Trophoblast cell (in vitro differentiated cells and primary cell): ENCODE measurements around the gene RAB17.

Experiments
- DNase-seq, 2 donors: peaks; one replicate each; pipeline ENCODE4 v3.0.0-alpha.2; 2016
- H2AFZ ChIP-seq: 2 replicates; pipeline ENCODE4 v1.6.1; 2013; ENCODE audit warnings: low read length, moderate library complexity, mild to moderate bottlenecking; ENCODE audit not compliant: insufficient read depth, poor library complexity
- H2AK5ac ChIP-seq: 2 replicates; pipeline ENCODE4 v1.6.1; 2013; ENCODE audit warnings: mild to moderate bottlenecking, low read length
- H2BK120ac ChIP-seq: 2 replicates; pipeline ENCODE4 v1.6.1; 2013; ENCODE audit warnings: low read length, mild to moderate bottlenecking, moderate library complexity; ENCODE audit not compliant: insufficient read depth, poor library complexity
- H2BK12ac ChIP-seq: 2 replicates; pipeline ENCODE4 v1.6.1; 2013; ENCODE audit warnings: mild to moderate bottlenecking, low read length, moderate library complexity
- H2BK5ac ChIP-seq: 2 replicates; pipeline ENCODE4 v1.6.1; 2013; ENCODE audit warnings: low read length, low read depth, moderate library complexity, mild to moderate bottlenecking; ENCODE audit not compliant: poor library complexity
- H3K14ac ChIP-seq: 2 replicates; pipeline ENCODE4 v1.6.1; 2013; ENCODE audit warnings: mild to moderate bottlenecking, low read length
- H3K18ac ChIP-seq: 2 replicates; pipeline ENCODE4 v1.6.1; 2013; ENCODE audit warnings: mild to moderate bottlenecking, low read length
- H3K23ac ChIP-seq: 2 replicates; pipeline ENCODE4 v1.6.1; 2013; ENCODE audit warnings: low read length
- H3K27ac ChIP-seq: 2 replicates; pipeline ENCODE4 v1.5.1; 2013; ENCODE audit warnings: low read depth, mild to moderate bottlenecking, inconsistent platforms, low read length, moderate library complexity
- H3K27me3 ChIP-seq: 2 replicates; pipeline ENCODE4 v1.6.1; 2013; ENCODE audit warnings: inconsistent platforms, mild to moderate bottlenecking, low read length, moderate library complexity; ENCODE audit not compliant: insufficient read depth
- H3K36me3 ChIP-seq, 2 experiments: 1 replicate in 1 of 2; 2 replicates in 1 of 2; pipeline ENCODE4 v1.6.1; 2013; ENCODE audit warnings: low read length in 2 of 2, mild to moderate bottlenecking in 2 of 2, moderate library complexity in 1 of 2; ENCODE audit not compliant: insufficient read depth in 2 of 2, control insufficient read depth in 1 of 2
- H3K4ac ChIP-seq: 2 replicates; pipeline ENCODE4 v1.6.1; 2013; ENCODE audit warnings: low read depth, mild to moderate bottlenecking, low read length, moderate library complexity
- H3K4me1 ChIP-seq, 2 experiments: 1 replicate in 1 of 2; 2 replicates in 1 of 2; pipeline ENCODE4 v1.6.1; 2013; ENCODE audit warnings: low read length in 2 of 2, mild to moderate bottlenecking in 2 of 2, moderate library complexity in 1 of 2; ENCODE audit not compliant: insufficient read depth in 2 of 2, control insufficient read depth in 1 of 2
- H3K4me2 ChIP-seq: 2 replicates; pipeline ENCODE4 v1.6.1; 2013; ENCODE audit warnings: inconsistent platforms, mild to moderate bottlenecking, low read length, moderate library complexity
- H3K4me3 ChIP-seq: 2 replicates; pipeline ENCODE4 v1.5.1; 2013; ENCODE audit warnings: mild to moderate bottlenecking, low read depth, low read length, inconsistent platforms
- H3K79me1 ChIP-seq: one replicate; pipeline ENCODE4 v1.6.1; 2013; ENCODE audit warnings: low read length
- H3K79me2 ChIP-seq: 2 replicates; pipeline ENCODE4 v1.6.1; 2013; ENCODE audit warnings: low read length, mild to moderate bottlenecking; ENCODE audit not compliant: control insufficient read depth, insufficient read depth, poor library complexity
- H3K9ac ChIP-seq: 2 replicates; pipeline ENCODE4 v1.6.1; 2013; ENCODE audit warnings: mild to moderate bottlenecking, low read length
- H3K9me3 ChIP-seq: 2 replicates; pipeline ENCODE4 v1.6.1; 2013; ENCODE audit warnings: low read depth, mild to moderate bottlenecking, control low read depth, inconsistent platforms, low read length; ENCODE audit not compliant: insufficient read depth
- H4K12ac ChIP-seq: 2 replicates; pipeline ENCODE4 v1.6.1; 2013; ENCODE audit warnings: low read depth, mild to moderate bottlenecking, low read length, moderate library complexity
- H4K8ac ChIP-seq: 2 replicates; pipeline ENCODE4 v1.6.1; 2013; ENCODE audit warnings: low read depth, mild to moderate bottlenecking, low read length, moderate library complexity
- H4K91ac ChIP-seq: one replicate; pipeline ENCODE4 v1.6.1; 2013; ENCODE audit warnings: low read depth, mild to moderate bottlenecking, low read length, moderate library complexity
- WGBS: extraction: QIAGEN DNeasy Blood & Tissue Kit; methylation state at CpG from one replicate; pipeline ENCODE4 v1.1.7; 2013; ENCODE audit warnings: missing lambda C conversion rate; ENCODE audit not compliant: insufficient read length, insufficient coverage; ENCODE audit errors: extremely low coverage; 5-methylcytosine and 5-hydroxymethylcytosine counted together

RAB17 gene

GRCh38 chr2:237563816-237564215, 26.7 kb downstream of the RAB17 start:
- DNase-seq: no peak
- Histone ChIP-seq H2AFZ (no peak overlapping the region), H3K9ac (no peak overlapping the region), H3K4me2 (no peak overlapping the region), H3K27me3 (no peaks in the 10 kb centered on the region), H3K9me3 (peaks cover 5% of the 10 kb centered on the region), H4K91ac (no peak overlapping the region), H2BK120ac (no peak overlapping the region), H2BK5ac (no peak overlapping the region), H3K23ac (no peak overlapping the region), H3K79me2 (no peaks in the 10 kb centered on the region), H2AK5ac (no peak overlapping the region), H3K27ac (no peak overlapping the region), H3K36me3 (no peaks in the 10 kb centered on the region), H3K4me1 (no peaks in the 10 kb centered on the region), H3K4me3 (no peak overlapping the region), H3K18ac (no peak overlapping the region), H3K14ac (no peak overlapping the region), H2BK12ac (no peak overlapping the region), H4K12ac (no peak overlapping the region), H3K4ac (no peak overlapping the region), H4K8ac (no peak overlapping the region), H3K79me1 (no peaks in the 10 kb centered on the region)
- WGBS: no CpG with 5 or more reads among the region's 14 CpGs

- Histone ChIP-seq H3K4me3 (no peak overlapping the region), H2BK5ac (no peak overlapping the region), H2AK5ac (no peak overlapping the region), H3K4ac (no peak overlapping the region), H3K36me3 (no peaks in the 10 kb centered on the region), H3K14ac (no peak overlapping the region), H3K9me3 (peaks cover 3% of the 10 kb centered on the region), H3K4me2 (no peak overlapping the region), H3K27me3 (no peaks in the 10 kb centered on the region), H3K18ac (no peak overlapping the region), H3K79me2 (no peaks in the 10 kb centered on the region), H4K12ac (no peak overlapping the region), H3K23ac (no peak overlapping the region), H2AFZ (no peak overlapping the region), H3K27ac (no peak overlapping the region), H2BK12ac (no peak overlapping the region), H4K8ac (no peak overlapping the region), H3K9ac (no peak overlapping the region), H2BK120ac (no peak overlapping the region), H3K79me1 (no peaks in the 10 kb centered on the region), H3K4me1 (no peaks in the 10 kb centered on the region), H4K91ac (no peak overlapping the region)
- DNase-seq: no peak
- no CpG with 5 or more reads among the region's 7 CpGs for WGBS
Observed at GRCh38 chr2:237561221-237561620, 29.3 kb downstream of the RAB17 start.

- Histone ChIP-seq H4K8ac (no peak overlapping the region), H3K4me1 (no peaks in the 10 kb centered on the region), H2AK5ac (no peak overlapping the region), H3K36me3 (peaks cover 0 to 1% of the 10 kb centered on the region in 2 experiments), H3K4me2 (no peak overlapping the region), H3K23ac (no peak overlapping the region), H3K27me3 (no peaks in the 10 kb centered on the region), H2BK5ac (no peak overlapping the region), H2AFZ (no peak overlapping the region), H3K14ac (no peak overlapping the region), H2BK12ac (no peak overlapping the region), H3K27ac (no peak overlapping the region), H3K79me1 (no peaks in the 10 kb centered on the region), H4K91ac (no peak overlapping the region), H3K18ac (no peak overlapping the region), H3K9me3 (peaks cover 7% of the 10 kb centered on the region), H3K4ac (no peak overlapping the region), H3K9ac (no peak overlapping the region), H3K4me3 (no peak overlapping the region), H3K79me2 (no peaks in the 10 kb centered on the region), H4K12ac (no peak overlapping the region), H2BK120ac (no peak overlapping the region)
- WGBS: no CpG with 5 or more reads among the region's 22 CpGs
- no peak for DNase-seq
Observed at GRCh38 chr2:237558961-237559641, 31.4 kb downstream of the RAB17 start.

GRCh38 chr2:237557633-237558015, 32.9 kb downstream of the RAB17 start:
- no peak overlapping the region for H3K4me3 ChIP-seq
- no peak overlapping the region for H3K27ac ChIP-seq
- no peak overlapping the region for H3K9ac ChIP-seq
- no CpG with 5 or more reads among the region's 4 CpGs for WGBS
- H4K12ac ChIP-seq: no peak overlapping the region
- no peak overlapping the region for H4K8ac ChIP-seq
- H3K23ac ChIP-seq: no peak overlapping the region
- peaks cover 0 to 2% of the 10 kb centered on the region in 2 experiments for H3K36me3 ChIP-seq
- H2AFZ ChIP-seq: no peak overlapping the region
- no peak overlapping the region for H2BK120ac ChIP-seq
- no peaks in the 10 kb centered on the region for H3K79me2 ChIP-seq
- H2BK5ac ChIP-seq: no peak overlapping the region
- no peaks in the 10 kb centered on the region for H3K27me3 ChIP-seq
- no peak overlapping the region for H3K18ac ChIP-seq
- H2BK12ac ChIP-seq: no peak overlapping the region
- no peak overlapping the region for H3K4ac ChIP-seq
- peaks cover 17% of the 10 kb centered on the region for H3K9me3 ChIP-seq
- no peaks in the 10 kb centered on the region for H3K79me1 ChIP-seq
- H3K14ac ChIP-seq: no peak overlapping the region
- H2AK5ac ChIP-seq: no peak overlapping the region
- DNase-seq: no peak
- H4K91ac ChIP-seq: no peak overlapping the region
- no peaks in the 10 kb centered on the region for H3K4me1 ChIP-seq
- H3K4me2 ChIP-seq: no peak overlapping the region
